Inflammatory macrophage treated with lipopolysaccharide for 1 hour (primary cell): Measurements from ENCODE around the gene PPM1F.
"Not testable (repeated sequence)": the region's sequence is repeated elsewhere in the genome, so short reads cannot be mapped to it uniquely, and the experiment has no call there.

ENCODE experiments used
- DNase-seq, 2 donors: peaks; one replicate each; pipeline ENCODE4 v3.0.0-alpha.2; 2020 to 2022

Gene PPM1F

GRCh38 chr22:21939935-21940334, 12.7 kb downstream of the PPM1F start:
- not testable (repeated sequence) for DNase-seq

- peak; percentile 67 to 77 for DNase-seq
Measured at GRCh38 chr22:21939461-21939913, 13.2 kb downstream of the PPM1F start.

- DNase-seq = no peak
Measured at GRCh38 chr22:21938906-21939305, 13.7 kb downstream of the PPM1F start.

- DNase-seq = peak; percentile 92 to 98
Measured at GRCh38 chr22:21938071-21938822, 14.4 kb downstream of the PPM1F start.

- DNase-seq = no peak
Measured at GRCh38 chr22:21937821-21938070, 14.9 kb downstream of the PPM1F start.

GRCh38 chr22:21937041-21937820, 15.4 kb downstream of the PPM1F start:
- DNase-seq = peak; percentile 71 to 73

GRCh38 chr22:21936151-21936775, 16.4 kb downstream of the PPM1F start:
- DNase-seq = peak; percentile 88 to 95

- no peak for DNase-seq
Measured at GRCh38 chr22:21933910-21934309, 18.7 kb downstream of the PPM1F start.

GRCh38 chr22:21933413-21933812, 19.2 kb downstream of the PPM1F start:
- no peak for DNase-seq

GRCh38 chr22:21932347-21932746, 20.3 kb downstream of the PPM1F start:
- no peak for DNase-seq

GRCh38 chr22:21931056-21931455, 21.6 kb downstream of the PPM1F start:
- no peak for DNase-seq

- no peak for DNase-seq
Measured at GRCh38 chr22:21929253-21929652, 23.4 kb downstream of the PPM1F start.

GRCh38 chr22:21928048-21928447, 24.6 kb downstream of the PPM1F start:
- no peak for DNase-seq

- DNase-seq = no peak
Measured at GRCh38 chr22:21927174-21927823, 25.3 kb downstream of the PPM1F start.

GRCh38 chr22:21926728-21927127, 25.9 kb downstream of the PPM1F start:
- no peak for DNase-seq

- no peak for DNase-seq
Measured at GRCh38 chr22:21923163-21923561, 29.5 kb downstream of the PPM1F start.

GRCh38 chr22:21922370-21923162, 30.1 kb downstream of the PPM1F start:
- DNase-seq = no peak

- DNase-seq = no peak
Measured at GRCh38 chr22:21921729-21922128, 30.9 kb downstream of the PPM1F start.

GRCh38 chr22:21921184-21921721, 31.4 kb downstream of the PPM1F start:
- no peak for DNase-seq

GRCh38 chr22:21920341-21921183, 32.1 kb downstream of the PPM1F start:
- no peak for DNase-seq
